ENCODE results near the gene UTRN.

- no peak for TF ChIP-seq GATA2 (IDR thresholded peaks at IDR 0.05; ENCODE audit: low read depth, low read length)
- TF ChIP-seq GATA3 (IDR thresholded peaks at IDR 0.05; ENCODE audit: low read depth, low read length): no peak
These were observed 40.4 kb upstream of the UTRN start for GRCh38 chr6:144244688-144245087.

Measured in SH-SY5Y (cell line).